OCI-M2 (cell line): ENCODE measurements around the gene CCNI.

Experiments used
- DNase-seq: peaks from one replicate; lab custom pipeline; 2025; ENCODE audit not compliant: unreplicated experiment; lab: John Stamatoyannopoulos, UW

CCNI gene

DNA sequence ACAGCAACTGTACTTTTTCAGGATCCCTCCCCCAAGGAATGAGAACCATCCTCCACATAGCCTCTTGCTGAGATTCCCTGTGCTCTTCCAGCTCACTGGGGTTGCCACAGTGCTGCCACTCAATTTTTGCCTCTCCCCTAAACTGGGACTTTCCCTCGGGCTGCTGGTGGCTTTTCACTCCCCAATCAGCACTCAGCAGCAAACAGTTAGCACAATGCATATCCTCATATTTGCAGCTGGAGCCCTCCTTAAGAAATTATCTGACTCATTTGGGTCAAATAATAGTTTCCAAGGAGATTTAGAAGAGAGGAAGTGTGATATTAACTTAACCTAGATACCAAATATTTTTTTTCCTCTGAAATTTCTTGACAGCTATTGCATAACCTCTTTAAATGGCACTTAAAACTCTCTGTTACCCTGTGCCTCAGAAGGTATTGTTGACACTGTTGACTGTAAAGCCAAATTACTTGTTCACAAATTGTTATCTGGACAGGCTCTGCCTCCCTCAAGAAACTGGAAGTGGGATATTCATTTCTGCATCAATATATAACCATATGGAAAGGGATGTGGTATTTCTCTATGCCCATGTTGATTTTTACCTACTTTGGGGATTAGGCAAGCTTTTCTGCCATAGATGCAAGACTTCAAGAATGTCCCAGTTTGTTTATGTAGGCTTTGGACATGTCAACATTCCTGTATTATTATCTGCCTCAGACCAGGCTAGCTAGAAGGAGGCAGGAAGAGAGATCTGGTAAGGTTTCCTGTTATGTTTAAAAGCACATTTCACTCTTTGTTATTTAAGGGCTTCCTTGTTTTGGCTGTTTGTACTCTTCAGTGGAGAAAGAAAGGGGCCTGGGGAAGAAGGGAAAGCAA lies 68.2 kb downstream of the CCNI start:
- DNase-seq = no peak

DNA sequence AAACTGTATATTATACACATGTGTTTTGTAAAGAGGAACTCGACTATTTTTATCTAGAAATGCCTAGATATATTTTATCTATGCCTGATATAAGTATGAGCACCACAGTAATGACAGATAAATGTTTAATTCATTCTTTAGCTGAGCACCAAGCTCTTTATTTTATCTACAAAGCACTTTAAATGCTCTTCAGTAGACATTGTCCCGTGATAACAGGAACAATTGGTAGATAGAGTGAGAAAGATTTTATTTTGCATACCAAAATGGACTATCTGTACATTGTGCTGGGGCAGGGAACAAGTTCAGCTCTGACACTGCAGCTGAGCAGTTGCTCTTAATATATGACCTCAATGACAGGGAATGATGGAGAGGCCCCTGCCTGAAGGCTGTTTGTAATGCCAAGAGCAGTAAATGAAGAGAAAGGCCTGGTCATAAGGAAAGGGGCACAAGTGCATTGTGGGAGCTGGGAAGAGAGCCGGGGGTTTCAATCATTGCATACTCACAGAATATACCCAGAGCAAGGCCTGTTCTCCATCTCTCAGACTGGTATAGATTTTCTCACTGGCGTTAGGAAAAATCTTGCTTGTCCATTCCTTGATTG lies 68.9 kb downstream of the CCNI start:
- DNase-seq = no peak

DNA sequence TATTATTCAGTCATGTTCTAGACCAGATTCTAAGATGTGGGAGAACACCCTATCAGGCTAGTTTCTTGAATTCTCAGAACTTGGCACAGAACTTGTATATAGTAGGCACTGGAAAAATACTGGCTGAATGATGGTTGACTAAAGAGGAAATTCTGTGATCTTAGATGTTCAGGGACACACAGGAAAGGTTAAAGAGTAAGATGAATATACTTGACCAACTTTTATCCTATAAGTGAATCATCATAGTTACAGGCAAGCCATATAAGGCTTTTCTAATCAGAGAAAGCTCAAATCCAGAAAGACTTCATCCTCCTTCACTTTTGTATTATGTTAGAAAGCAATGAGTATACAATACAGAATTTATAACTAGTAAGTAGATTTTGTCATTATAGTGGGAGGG lies 72.4 kb downstream of the CCNI start:
- DNase-seq = no peak

DNA sequence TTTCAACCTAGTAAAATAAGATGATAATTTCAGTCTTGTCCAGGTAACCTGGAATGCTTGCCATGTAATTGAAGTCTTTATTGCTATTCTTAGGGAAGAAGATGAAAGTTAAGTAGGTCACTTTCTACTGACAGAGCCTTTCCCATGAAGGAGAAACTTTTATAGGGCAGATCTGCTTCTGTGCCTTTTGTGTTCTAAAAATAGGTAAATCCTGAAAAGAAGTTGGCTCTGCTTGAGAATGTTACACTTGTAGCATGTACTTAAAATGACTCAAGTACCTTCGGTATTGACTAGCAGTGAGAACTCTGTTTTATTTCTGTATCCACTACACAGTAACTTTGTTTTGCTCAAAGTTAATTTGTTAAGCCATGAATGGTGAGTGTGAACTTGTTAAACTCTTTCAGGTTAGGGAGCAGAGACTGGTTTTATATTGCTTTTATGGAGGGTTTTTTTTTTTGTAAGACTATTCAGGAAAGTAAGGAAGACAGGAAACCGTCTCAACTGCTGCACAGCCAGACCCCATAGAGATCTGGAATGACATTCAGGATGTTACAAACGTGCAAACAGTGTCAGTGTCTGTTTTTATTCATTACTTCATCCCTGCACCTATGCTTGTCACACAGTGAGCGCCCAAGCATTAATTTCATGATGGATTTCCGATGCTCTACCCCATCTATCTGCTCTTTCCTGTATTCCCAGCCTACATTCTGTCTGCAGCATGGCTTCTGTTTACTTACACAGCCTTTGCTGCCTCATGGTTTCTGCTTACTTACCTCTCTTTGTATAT lies 73.3 kb downstream of the CCNI start:
- no peak for DNase-seq

DNA sequence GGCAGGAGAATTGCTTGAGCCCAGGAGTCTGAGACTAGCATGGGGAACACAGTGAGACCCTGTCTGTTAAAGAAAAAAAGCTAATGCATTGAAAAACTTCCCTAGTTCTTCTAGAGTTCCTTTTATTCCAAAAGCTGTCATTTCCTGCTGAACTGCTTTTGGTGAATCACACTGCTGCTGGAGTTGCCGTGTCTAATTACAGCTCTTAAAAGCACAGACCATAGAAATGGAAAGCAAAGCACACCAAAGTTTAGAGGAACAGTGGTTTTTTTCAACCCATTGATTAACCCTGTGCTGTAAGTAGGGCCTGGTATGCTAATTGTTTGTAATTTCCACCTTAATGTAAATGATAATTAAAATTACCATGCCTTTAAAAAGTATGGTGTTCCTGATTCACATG lies 73.9 kb downstream of the CCNI start:
- DNase-seq = no peak

DNA sequence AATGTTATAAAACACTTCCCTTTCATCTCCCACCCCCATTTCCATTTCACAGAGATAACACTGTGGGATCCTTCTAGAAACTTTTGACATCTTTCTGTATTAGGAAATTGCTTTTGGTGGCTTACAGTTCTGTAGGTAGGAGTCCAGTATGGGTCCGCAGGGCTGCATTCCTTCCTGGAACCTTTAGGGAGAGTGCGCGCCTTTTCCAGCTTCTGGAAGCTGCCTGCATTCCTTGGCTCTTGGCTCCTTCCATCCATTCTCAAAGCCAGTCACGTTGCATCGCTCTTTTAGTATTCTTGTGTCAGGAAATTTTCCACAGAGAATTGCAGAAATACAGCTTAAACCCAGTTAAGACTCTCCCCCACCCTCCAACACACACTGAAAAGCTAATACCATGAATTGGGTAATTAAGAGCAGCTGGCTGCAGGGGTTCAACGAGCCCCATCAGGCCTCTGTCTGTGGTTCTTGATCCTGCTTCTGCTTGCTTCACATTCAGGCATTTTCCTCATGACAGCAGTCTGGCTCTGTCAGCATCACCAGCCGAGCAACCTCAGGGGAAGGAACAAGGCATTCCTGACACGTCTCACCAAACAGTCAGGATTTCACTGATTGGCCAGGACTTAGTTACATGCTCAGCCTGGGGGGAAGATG lies 77.4 kb downstream of the CCNI start:
- no peak for DNase-seq

DNA sequence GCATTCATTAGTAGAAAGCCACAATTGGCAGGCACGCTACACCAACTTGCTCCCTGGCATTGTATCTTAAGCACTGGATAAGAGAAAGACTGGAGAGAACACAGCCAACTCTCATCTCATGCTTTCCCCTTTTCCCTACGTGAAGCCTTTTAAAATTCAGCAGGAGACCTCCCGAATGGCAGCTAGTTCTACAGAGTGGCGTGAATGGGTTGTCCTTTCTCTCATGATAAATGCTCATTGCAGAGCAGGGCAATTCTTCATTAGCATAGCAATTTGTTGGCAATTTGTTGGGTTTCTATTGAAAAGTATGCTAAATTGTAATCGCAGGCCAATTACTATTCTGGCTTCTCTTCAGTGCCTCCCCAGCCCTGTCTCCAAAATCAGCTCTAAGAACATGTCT lies 78.3 kb downstream of the CCNI start:
- DNase-seq = no peak
